ENCODE data around the gene MAMSTR.

The MAMSTR gene

GRCh38 chr19:48750771-48751504 is 31.4 kb upstream of the MAMSTR start:
- TF ChIP-seq CTCF (IDR thresholded peaks at IDR 0.05), result no peak
- peak overlapping the region; percentile 91; the same call in 1 of the 2 replicates for H3K27ac ChIP-seq

- TF ChIP-seq CTCF (IDR thresholded peaks at IDR 0.05) (no peak), ZFX (IDR thresholded peaks at IDR 0.05; ENCODE audit: borderline replicate concordance) (no peak)
- H3K27ac ChIP-seq, result no peak overlapping the region
These were observed 30.8 kb upstream of the MAMSTR start for GRCh38 chr19:48750351-48750750.

- TF ChIP-seq ZFX (IDR thresholded peaks at IDR 0.05; ENCODE audit: borderline replicate concordance) (no peak), CTCF (IDR thresholded peaks at IDR 0.05) (no peak)
- no peak overlapping the region for H3K27ac ChIP-seq
These were observed 30.2 kb upstream of the MAMSTR start for GRCh38 chr19:48749571-48750198.

- peak within 1 kb of the TSS; percentile 56 for H3K27ac ChIP-seq
- TF ChIP-seq ZFX (IDR thresholded peaks at IDR 0.05; ENCODE audit: borderline replicate concordance) (no peak), CTCF (IDR thresholded peaks at IDR 0.05) (no peak)
These were observed 27.4 kb upstream of the MAMSTR start, which contains the start of gene IZUMO1 for GRCh38 chr19:48746738-48747575. TSS of gene IZUMO1 (minus strand) at chr19:48746909. CDS start at chr19:48745859, 1,050 bp downstream.

GRCh38 chr19:48746110-48746509 is 26.6 kb upstream of the MAMSTR start:
- TF ChIP-seq CTCF (IDR thresholded peaks at IDR 0.05) (no peak), ZFX (IDR thresholded peaks at IDR 0.05; ENCODE audit: borderline replicate concordance) (no peak)
- H3K27ac ChIP-seq, result peak overlapping the region; percentile 56; the same call in 1 of the 2 replicates

- TF ChIP-seq CTCF (IDR thresholded peaks at IDR 0.05) (no peak), ZFX (IDR thresholded peaks at IDR 0.05; ENCODE audit: borderline replicate concordance) (no peak)
- peak overlapping the region; percentile 37 for H3K27ac ChIP-seq
These were observed 25.9 kb upstream of the MAMSTR start for GRCh38 chr19:48745208-48745995.
